ENCODE data around the gene GPR142.

DNA sequence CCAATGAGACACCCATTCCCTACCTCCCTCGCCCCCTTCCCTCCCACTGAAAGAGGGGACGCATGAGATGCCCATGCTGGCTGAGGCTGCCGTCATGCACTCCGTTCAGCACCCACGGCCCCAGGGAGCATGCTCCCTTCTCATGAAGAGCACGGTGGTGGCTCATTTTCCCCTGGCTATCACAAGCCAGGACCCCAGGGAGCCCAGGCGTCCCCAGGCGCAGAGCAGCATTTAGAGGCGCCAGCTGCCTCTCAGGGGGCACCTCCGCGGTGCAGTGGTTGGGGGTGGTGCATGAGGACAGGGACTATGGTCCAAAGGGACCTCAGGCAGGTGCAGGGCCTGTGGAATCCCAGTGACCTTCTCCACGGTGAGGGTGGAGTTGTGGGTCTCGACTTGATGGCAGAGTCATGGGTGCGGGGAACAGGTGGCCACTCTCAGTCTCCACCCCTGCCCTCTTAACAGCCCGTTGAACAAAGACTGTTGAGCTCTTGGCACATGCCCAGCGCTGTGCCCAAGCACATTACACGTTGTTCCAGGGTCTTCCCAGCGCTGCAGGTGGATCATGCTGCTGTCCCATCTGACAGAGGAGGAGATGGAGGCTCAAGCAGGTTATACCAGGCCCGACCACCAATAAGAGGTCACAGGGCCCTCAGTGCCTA lies 27.6 kb upstream of the GPR142 start:
- TF ChIP-seq CTCF (IDR thresholded peaks at IDR 0.05; ENCODE audit: low read depth, low read length, missing input control) (no peak), MAX (IDR thresholded peaks at IDR 0.05) (no peak), YY1 (IDR thresholded peaks at IDR 0.05) (no peak), RAD21 (IDR thresholded peaks at IDR 0.05) (no peak), EGR1 (IDR thresholded peaks at IDR 0.05; ENCODE audit: low read depth in 2 of 2) (no peak), NR2F2 (IDR thresholded peaks at IDR 0.05) (no peak), JUND (IDR thresholded peaks at IDR 0.05) (no peak), RXRA (IDR thresholded peaks at IDR 0.05) (no peak), HNF4A (conservative IDR thresholded peaks at IDR 0.05) (no peak), HNF4G (IDR thresholded peaks at IDR 0.05) (no peak), SP1 (IDR thresholded peaks at IDR 0.05) (no peak), TAF1 (conservative IDR thresholded peaks at IDR 0.05) (no peak)
- TF ChIP-seq, protein P1, sequence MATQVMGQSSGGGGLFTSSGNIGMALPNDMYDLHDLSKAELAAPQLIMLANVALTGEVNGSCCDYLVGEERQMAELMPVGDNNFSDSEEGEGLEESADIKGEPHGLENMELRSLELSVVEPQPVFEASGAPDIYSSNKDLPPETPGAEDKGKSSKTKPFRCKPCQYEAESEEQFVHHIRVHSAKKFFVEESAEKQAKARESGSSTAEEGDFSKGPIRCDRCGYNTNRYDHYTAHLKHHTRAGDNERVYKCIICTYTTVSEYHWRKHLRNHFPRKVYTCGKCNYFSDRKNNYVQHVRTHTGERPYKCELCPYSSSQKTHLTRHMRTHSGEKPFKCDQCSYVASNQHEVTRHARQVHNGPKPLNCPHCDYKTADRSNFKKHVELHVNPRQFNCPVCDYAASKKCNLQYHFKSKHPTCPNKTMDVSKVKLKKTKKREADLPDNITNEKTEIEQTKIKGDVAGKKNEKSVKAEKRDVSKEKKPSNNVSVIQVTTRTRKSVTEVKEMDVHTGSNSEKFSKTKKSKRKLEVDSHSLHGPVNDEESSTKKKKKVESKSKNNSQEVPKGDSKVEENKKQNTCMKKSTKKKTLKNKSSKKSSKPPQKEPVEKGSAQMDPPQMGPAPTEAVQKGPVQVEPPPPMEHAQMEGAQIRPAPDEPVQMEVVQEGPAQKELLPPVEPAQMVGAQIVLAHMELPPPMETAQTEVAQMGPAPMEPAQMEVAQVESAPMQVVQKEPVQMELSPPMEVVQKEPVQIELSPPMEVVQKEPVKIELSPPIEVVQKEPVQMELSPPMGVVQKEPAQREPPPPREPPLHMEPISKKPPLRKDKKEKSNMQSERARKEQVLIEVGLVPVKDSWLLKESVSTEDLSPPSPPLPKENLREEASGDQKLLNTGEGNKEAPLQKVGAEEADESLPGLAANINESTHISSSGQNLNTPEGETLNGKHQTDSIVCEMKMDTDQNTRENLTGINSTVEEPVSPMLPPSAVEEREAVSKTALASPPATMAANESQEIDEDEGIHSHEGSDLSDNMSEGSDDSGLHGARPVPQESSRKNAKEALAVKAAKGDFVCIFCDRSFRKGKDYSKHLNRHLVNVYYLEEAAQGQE (IDR thresholded peaks at IDR 0.05) = no peak
- TF ChIP-seq, protein P2, sequence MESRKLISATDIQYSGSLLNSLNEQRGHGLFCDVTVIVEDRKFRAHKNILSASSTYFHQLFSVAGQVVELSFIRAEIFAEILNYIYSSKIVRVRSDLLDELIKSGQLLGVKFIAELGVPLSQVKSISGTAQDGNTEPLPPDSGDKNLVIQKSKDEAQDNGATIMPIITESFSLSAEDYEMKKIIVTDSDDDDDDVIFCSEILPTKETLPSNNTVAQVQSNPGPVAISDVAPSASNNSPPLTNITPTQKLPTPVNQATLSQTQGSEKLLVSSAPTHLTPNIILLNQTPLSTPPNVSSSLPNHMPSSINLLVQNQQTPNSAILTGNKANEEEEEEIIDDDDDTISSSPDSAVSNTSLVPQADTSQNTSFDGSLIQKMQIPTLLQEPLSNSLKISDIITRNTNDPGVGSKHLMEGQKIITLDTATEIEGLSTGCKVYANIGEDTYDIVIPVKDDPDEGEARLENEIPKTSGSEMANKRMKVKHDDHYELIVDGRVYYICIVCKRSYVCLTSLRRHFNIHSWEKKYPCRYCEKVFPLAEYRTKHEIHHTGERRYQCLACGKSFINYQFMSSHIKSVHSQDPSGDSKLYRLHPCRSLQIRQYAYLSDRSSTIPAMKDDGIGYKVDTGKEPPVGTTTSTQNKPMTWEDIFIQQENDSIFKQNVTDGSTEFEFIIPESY (IDR thresholded peaks at IDR 0.05) = no peak

Measured in liver (tissue), 3 donors.